NCI-H187 (cell line): ENCODE measurements around the gene DESI2.

Source experiments
- DNase-seq, 2 experiments: peaks; one replicate each; lab custom pipeline; 2025; lab: John Stamatoyannopoulos, UW

DESI2 gene

DNA sequence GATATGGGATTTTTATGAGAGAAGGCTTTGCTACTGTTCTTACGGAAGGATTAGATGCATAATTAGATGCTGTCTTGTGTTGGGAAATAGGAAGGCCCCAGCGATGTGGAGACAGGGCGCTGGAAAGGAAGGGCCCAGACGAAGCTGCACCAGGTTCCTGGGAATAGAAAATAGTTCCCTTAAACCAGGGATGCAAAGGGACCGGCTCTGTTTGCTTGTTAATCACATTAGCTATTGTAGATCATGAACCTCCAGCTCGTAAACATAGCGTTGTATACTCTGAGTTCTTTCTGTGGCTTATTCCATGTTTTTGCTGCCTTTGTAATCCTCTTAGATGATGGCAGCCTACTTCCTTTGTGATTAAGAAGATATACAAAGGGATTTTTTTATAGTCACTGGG lies 102.7 kb downstream of the DESI2 start:
- DNase-seq, result no peak

DNA sequence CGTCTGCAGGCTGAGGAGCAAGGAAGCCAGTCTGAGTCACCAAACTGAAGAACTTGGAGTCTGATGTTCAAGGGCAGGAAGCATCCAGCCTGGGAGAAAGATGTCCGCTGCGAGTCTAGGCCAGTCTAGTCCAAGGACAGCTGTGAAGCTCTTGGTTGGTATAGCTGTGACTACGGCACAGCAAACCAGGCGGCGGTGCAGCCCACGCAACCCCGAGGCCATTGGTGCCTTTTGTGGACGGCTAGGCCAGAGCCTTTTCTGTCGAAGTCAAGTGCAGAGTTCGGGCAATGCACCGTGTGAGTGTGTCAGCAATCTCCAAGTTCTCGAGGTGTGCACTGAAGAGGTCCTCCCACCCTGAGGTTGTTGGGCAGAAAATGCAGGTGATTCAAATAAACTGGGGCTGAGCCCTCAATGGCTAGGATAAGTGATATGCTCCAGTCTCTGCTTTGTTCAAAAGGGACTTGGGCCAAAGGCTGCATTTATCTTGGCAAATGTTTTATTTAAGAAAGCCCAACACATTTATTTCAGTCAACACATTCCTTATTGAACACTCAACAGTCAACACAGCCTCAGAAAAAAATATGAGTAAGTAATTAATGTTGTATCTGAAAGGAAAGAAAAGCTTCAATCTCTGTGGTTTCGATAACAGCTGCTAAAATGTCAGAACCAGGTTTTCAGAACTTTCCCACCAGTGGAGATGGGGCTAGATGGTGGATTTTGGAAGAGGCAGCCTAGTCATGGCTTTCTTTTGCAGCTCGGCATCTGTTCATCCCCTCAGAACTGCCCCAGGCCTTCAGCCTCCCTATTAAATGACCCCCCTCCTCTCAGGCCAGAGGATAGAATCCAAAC lies 104.4 kb downstream of the DESI2 start:
- DNase-seq, result no peak
